ENCODE data around the gene STOML2. TPM values are rescaled to one million over a fixed set of nuclear protein-coding genes. Genes with fewer than 3 reads are reported as not detected.

The STOML2 gene
- total and polyA plus RNA-seq, 9 of the 15 experiments (the other 6 are each of a cell fraction or from before 2014, with no cell fraction given), result 110 to 220 (median 174) TPM

DNA sequence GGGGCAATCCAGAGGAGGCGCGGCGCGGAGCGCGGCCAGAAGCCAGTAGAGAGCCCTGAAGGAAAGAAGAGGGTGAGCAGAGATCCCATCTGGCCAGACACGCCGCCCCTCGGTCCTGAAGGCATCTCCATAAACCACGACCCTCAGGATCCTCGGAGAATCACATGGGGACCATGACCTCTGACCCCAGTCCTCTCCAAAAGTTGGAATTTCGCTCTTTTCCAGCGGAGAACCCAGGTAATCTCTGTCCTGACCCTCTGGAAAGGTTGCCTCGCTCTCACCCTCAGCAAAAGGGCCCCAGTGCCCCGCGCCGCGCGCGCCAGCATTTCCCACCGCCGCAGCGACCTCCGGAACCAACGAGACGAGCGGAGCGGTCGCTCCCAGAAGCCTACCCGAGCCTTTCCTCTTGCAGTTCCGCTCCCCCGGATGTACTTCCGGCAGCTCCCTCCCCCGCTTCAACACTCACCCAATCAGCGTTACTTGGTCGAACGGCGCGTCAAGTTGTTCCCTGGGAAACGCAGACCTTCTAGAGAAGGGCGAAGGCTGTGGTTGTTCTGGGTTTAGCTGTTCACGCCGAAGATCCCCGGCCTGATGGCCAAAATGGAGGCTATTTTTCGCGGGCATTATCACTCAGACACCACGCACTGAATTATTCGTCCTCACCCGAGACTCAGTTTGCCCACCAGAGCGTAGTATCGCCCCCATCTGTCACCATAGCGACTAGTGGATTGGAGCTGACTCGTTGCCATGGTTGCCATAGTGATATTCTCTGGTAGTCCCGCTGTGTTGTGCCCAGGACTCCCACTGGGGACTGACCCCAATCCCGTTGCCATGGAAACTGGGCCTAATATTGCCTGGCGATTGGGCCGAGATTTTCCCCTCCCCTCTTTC, at the start of gene STOML2 (continued):
- TF ChIP-seq NKRF (IDR thresholded peaks at IDR 0.05; ENCODE audit: borderline replicate concordance) (peak; percentile 70; the same call in 1 of the 2 replicates), ESRRA (IDR thresholded peaks at IDR 0.05; ENCODE audit: borderline replicate concordance, low read depth) (peak; percentile 69; the same call in 1 of the 2 replicates), BCLAF1 (IDR thresholded peaks at IDR 0.05; ENCODE audit: borderline replicate concordance in 1 of 2, control insufficient read depth in 1 of 2, low read depth in 2 of 2, low read length in 1 of 2) (peak in 1 of 2 experiments; percentile 86; a peak in 2 of 4 replicates), CBX5 (IDR thresholded peaks at IDR 0.05; ENCODE audit: borderline replicate concordance, low read depth) (no peak), POLR2A (conservative IDR thresholded peaks at IDR 0.05) (peak; percentile 80), RAD21 (CRISPR knock-in tag; conservative IDR thresholded peaks at IDR 0.05 in 1 of 2, IDR thresholded peaks at IDR 0.05 in 1 of 2) (no peak), PTRF (tag; IDR thresholded peaks at IDR 0.05) (no peak), FOXK2 (conservative IDR thresholded peaks at IDR 0.05 in 1 of 2, IDR thresholded peaks at IDR 0.05 in 1 of 2; ENCODE audit: low read depth in 2 of 2) (peak; percentile 68; a peak in 3 of 4 replicates), CBFB (CRISPR knock-in tag; IDR thresholded peaks at IDR 0.05) (no peak), NCOA1 (IDR thresholded peaks at IDR 0.05; ENCODE audit: low read depth) (peak; percentile 97), STAT5B (CRISPR knock-in tag; IDR thresholded peaks at IDR 0.05) (no peak), KAT7 (CRISPR knock-in tag; IDR thresholded peaks at IDR 0.05; ENCODE audit: borderline replicate concordance) (no peak), GATAD2A (IDR thresholded peaks at IDR 0.05) (no peak), RBM25 (IDR thresholded peaks at IDR 0.05; ENCODE audit: low read depth, low read length, severe bottlenecking) (peak; percentile 55), TAF15 (IDR thresholded peaks at IDR 0.05; ENCODE audit: low read depth, low read length) (no peak)
- TF ChIP-seq, protein P1, sequence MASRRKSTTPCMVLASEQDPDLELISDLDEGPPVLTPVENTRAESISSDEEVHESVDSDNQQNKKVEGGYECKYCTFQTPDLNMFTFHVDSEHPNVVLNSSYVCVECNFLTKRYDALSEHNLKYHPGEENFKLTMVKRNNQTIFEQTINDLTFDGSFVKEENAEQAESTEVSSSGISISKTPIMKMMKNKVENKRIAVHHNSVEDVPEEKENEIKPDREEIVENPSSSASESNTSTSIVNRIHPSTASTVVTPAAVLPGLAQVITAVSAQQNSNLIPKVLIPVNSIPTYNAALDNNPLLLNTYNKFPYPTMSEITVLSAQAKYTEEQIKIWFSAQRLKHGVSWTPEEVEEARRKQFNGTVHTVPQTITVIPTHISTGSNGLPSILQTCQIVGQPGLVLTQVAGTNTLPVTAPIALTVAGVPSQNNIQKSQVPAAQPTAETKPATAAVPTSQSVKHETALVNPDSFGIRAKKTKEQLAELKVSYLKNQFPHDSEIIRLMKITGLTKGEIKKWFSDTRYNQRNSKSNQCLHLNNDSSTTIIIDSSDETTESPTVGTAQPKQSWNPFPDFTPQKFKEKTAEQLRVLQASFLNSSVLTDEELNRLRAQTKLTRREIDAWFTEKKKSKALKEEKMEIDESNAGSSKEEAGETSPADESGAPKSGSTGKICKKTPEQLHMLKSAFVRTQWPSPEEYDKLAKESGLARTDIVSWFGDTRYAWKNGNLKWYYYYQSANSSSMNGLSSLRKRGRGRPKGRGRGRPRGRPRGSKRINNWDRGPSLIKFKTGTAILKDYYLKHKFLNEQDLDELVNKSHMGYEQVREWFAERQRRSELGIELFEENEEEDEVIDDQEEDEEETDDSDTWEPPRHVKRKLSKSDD (conservative IDR thresholded peaks at IDR 0.05; ENCODE audit: low read length), result peak; percentile 94
- TF ChIP-seq, protein P2, sequence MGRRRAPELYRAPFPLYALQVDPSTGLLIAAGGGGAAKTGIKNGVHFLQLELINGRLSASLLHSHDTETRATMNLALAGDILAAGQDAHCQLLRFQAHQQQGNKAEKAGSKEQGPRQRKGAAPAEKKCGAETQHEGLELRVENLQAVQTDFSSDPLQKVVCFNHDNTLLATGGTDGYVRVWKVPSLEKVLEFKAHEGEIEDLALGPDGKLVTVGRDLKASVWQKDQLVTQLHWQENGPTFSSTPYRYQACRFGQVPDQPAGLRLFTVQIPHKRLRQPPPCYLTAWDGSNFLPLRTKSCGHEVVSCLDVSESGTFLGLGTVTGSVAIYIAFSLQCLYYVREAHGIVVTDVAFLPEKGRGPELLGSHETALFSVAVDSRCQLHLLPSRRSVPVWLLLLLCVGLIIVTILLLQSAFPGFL (CRISPR knock-in tag; IDR thresholded peaks at IDR 0.05), result no peak
